HEK293 (cell line): ENCODE results near the gene CBR4.

Experiments used
- CTCF ChIA-PET: fragments of 350-600 bp; formaldehyde crosslinking; extraction: SDS; loops from one replicate; lab custom pipeline; 2021; ENCODE audit warnings: antibody characterized with exemption; lab: Yijun Ruan, JAX
- POLR2A ChIA-PET: fragments of 300-600 bp; formaldehyde crosslinking; extraction: SDS; loops from one replicate; lab custom pipeline; 2020; ENCODE audit warnings: antibody characterized with exemption, inconsistent platforms; lab: Yijun Ruan, JAX
- H3K27ac ChIP-seq: fragments of 200-500 bp; sonication (Bioruptor generic); 2 replicates; pipeline ENCODE4 v1.5.1; 2014; ENCODE audit warnings: low read depth, low read length, control low read depth, inconsistent platforms; ENCODE audit errors: extremely low read depth
- H3K36me3 ChIP-seq, 2 experiments: fragments of 200-500 bp in 1 of 2; sonication (Bioruptor generic) in 1 of 2; 1 replicate in 1 of 2; 2 replicates in 1 of 2; pipeline ENCODE4 v1.5.1; 2014 to 2017; ENCODE audit warnings: inconsistent platforms in 2 of 2, low read length in 2 of 2; ENCODE audit not compliant: control insufficient read depth in 2 of 2, insufficient read depth in 1 of 2
- H3K4me1 ChIP-seq: fragments of 200-500 bp; sonication (Bioruptor generic); 2 replicates; pipeline ENCODE4 v1.5.1; 2014; ENCODE audit warnings: mild to moderate bottlenecking, low read length, inconsistent platforms; ENCODE audit not compliant: control insufficient read depth, insufficient read depth
- H3K4me3 ChIP-seq: 2 replicates; pipeline ENCODE4 v1.5.1; 2011; ENCODE audit warnings: low read depth, mild to moderate bottlenecking, control low read depth, low read length, moderate library complexity
- H3K9me3 ChIP-seq: fragments of 200-500 bp; sonication (Bioruptor generic); 2 replicates; pipeline ENCODE4 v1.5.1; 2014; ENCODE audit warnings: low read depth, low read length, inconsistent platforms; ENCODE audit not compliant: control insufficient read depth, insufficient read depth
- EGR2 ChIP-seq: fragments of 450-650 bp; formaldehyde crosslinking; IDR thresholded peaks from 2 replicates; pipeline ENCODE4 v1.5.1; 2016; ENCODE audit warnings: low read depth, missing biosample characterization, missing genetic modification characterization
- OVOL3 ChIP-seq: fragments of 450-650 bp; formaldehyde crosslinking; IDR thresholded peaks from 2 replicates; pipeline ENCODE4 v1.5.1; 2016; ENCODE audit warnings: missing biosample characterization, missing genetic modification characterization
- SP3 ChIP-seq: fragments of 450-650 bp; formaldehyde crosslinking; IDR thresholded peaks from 2 replicates; pipeline ENCODE4 v1.5.1; 2016; ENCODE audit warnings: missing biosample characterization, missing genetic modification characterization
- TCF7L2 ChIP-seq: IDR thresholded peaks from 2 replicates; pipeline ENCODE4 v1.6.1; 2011; ENCODE audit warnings: low read depth, mild to moderate bottlenecking, inconsistent platforms, low read length, moderate library complexity, borderline replicate concordance
- ZEB2 ChIP-seq: fragments of 450-650 bp; formaldehyde crosslinking; IDR thresholded peaks from 2 replicates; pipeline ENCODE4 v1.5.1; 2016; ENCODE audit warnings: missing biosample characterization, missing genetic modification characterization
- ZNF16 ChIP-seq: fragments of 450-650 bp; formaldehyde crosslinking; IDR thresholded peaks from 2 replicates; pipeline ENCODE4 v1.5.1; 2016; ENCODE audit warnings: low read depth, missing biosample characterization, missing genetic modification characterization
- ZNF266 ChIP-seq: fragments of 450-650 bp; formaldehyde crosslinking; IDR thresholded peaks from 2 replicates; pipeline ENCODE4 v1.5.1; 2016; ENCODE audit warnings: missing biosample characterization, missing genetic modification characterization, low read depth
- ZNF394 ChIP-seq: fragments of 450-650 bp; formaldehyde crosslinking; IDR thresholded peaks from 2 replicates; pipeline ENCODE4 v1.5.1; 2016; ENCODE audit warnings: missing biosample characterization, missing genetic modification characterization, mild to moderate bottlenecking, moderate library complexity, borderline replicate concordance
- ZNF404 ChIP-seq: fragments of 450-650 bp; formaldehyde crosslinking; IDR thresholded peaks from 2 replicates; pipeline ENCODE4 v1.5.1; 2017; ENCODE audit warnings: missing biosample characterization, missing genetic modification characterization
- ZNF521 ChIP-seq: fragments of 450-650 bp; formaldehyde crosslinking; IDR thresholded peaks from 2 replicates; pipeline ENCODE4 v1.5.1; 2017; ENCODE audit warnings: missing biosample characterization, mild to moderate bottlenecking, missing genetic modification characterization
- ZNF549 ChIP-seq: fragments of 450-650 bp; IDR thresholded peaks from 2 replicates; pipeline ENCODE4 v1.5.1; 2018; ENCODE audit warnings: missing biosample characterization, missing genetic modification characterization, mild to moderate bottlenecking, inconsistent platforms, moderate library complexity
- ZNF626 ChIP-seq: fragments of 450-650 bp; sonication (Bioruptor Pico); formaldehyde crosslinking; IDR thresholded peaks from 2 replicates; pipeline ENCODE4 v1.5.1; 2018; ENCODE audit warnings: missing biosample characterization, missing genetic modification characterization, inconsistent platforms
- ZNF777 ChIP-seq: fragments of 450-650 bp; formaldehyde crosslinking; IDR thresholded peaks from 2 replicates; pipeline ENCODE4 v1.5.1; 2017; ENCODE audit warnings: missing biosample characterization, missing genetic modification characterization, borderline replicate concordance
- ZNF792 ChIP-seq: fragments of 450-650 bp; formaldehyde crosslinking; IDR thresholded peaks from 2 replicates; pipeline ENCODE4 v1.5.1; 2016; ENCODE audit warnings: missing biosample characterization, missing genetic modification characterization
- ZSCAN30 ChIP-seq: fragments of 450-650 bp; IDR thresholded peaks from 2 replicates; pipeline ENCODE4 v1.5.1; 2018; ENCODE audit warnings: missing biosample characterization, mild to moderate bottlenecking, missing genetic modification characterization, moderate library complexity
- TF ChIP-seq, protein P1 (sequence below): fragments of 450-650 bp; formaldehyde crosslinking; IDR thresholded peaks from 2 replicates; pipeline ENCODE4 v1.5.1; 2017; ENCODE audit warnings: missing biosample characterization, missing genetic modification characterization
- TF ChIP-seq, protein P2 (sequence below): fragments of 450-650 bp; formaldehyde crosslinking; IDR thresholded peaks from 2 replicates; pipeline ENCODE4 v1.5.1; 2016; ENCODE audit warnings: missing biosample characterization, missing genetic modification characterization
- TF ChIP-seq, protein P3 (sequence below): fragments of 450-650 bp; formaldehyde crosslinking; IDR thresholded peaks from 2 replicates; pipeline ENCODE4 v1.5.1; 2016; ENCODE audit warnings: missing biosample characterization, missing genetic modification characterization, borderline replicate concordance

CBR4 gene

DNA sequence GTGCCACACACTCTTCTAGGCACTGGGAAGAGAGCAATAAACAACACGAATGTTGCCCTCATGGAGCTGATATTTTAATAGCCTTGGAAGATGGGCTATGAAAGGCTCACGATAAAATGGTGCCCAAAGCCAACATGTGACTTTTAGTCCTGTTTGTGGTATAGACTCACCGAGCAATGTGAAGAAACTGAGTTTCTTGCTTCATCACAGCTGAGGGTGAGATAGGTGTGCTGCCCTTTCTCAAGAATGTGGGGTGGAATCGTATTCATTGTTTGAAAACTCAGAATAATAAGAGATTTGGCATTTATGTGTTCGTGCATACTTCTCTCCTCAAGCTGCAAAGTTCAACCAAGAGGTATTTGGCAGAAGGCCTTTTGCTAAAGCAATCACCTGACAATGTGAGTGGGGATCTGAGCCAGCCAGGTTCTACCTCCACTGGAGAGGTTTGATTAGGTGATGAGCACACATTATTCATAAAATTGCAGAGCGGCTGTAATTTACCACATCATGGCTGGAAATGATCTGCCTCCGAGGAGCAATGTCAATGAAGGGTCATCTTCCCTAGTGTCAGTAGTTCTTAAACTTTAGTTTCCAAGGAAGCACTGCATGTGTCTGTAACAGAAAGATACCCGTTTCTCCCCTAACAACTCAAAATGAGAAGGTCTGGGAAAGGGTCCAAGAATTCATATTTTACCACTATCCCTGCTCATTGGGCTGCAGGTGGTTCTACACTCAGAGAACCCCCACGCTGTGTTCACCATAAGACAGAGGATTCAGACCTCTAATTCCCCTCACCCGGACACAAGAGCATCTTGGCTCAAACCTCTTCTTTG, 41.9 kb upstream of the CBR4 start:
- no peak for TF ChIP-seq ZNF521 (tag by site-specific recombination)
- H3K27ac ChIP-seq, result no peak overlapping the region
- H3K4me1 ChIP-seq, result no peaks in the 10 kb centered on the region
- ChIA-PET CTCF (no interaction called here), POLR2A (no interaction called here)
- no peaks in the 10 kb centered on the region for H3K9me3 ChIP-seq
- H3K4me3 ChIP-seq, result no peak overlapping the region
- no peaks in the 10 kb centered on the region for H3K36me3 ChIP-seq

DNA sequence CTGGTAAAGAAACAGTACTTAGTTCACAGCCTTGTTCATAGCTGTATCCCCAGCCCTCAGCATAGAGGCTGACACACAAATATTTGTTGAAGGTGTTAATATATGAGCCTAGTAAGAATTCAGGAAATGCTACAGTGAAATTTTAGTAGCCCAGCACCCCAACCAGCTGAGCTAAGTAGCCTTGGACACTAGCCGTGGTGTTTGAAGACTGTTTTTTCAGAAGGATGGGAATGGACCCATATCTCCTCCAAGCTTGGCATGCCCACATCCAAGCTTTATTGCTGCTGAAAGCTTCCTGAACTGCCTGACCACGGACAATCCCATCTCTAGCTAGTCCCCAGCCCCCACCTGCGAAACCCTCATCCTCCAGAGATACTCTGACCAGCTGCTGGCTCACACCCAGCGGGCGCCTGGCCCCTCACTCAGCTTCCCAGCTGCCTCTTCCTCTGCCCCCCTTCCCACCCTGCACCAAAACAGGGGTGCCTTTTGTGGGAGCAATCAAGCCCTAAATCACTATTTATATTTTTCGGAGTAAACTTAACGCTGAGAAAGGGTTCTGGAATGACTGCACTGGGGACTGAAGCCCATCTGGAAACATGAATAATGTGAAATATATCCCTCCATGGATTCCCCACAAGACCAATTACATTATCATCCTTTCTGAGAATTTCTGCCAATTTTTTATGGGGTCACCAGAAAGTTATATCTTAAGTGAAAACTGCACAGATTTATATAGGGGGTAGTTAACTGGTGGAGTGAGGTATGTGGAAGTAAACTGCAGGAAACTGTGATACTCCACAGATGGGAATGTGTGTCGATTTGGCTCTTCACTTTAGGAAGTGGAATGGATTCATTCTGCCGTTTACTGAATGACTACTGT, 41.1 kb upstream of the CBR4 start:
- ChIA-PET POLR2A (no interaction called here), CTCF (no interaction called here)
- no peak for TF ChIP-seq ZNF394

DNA sequence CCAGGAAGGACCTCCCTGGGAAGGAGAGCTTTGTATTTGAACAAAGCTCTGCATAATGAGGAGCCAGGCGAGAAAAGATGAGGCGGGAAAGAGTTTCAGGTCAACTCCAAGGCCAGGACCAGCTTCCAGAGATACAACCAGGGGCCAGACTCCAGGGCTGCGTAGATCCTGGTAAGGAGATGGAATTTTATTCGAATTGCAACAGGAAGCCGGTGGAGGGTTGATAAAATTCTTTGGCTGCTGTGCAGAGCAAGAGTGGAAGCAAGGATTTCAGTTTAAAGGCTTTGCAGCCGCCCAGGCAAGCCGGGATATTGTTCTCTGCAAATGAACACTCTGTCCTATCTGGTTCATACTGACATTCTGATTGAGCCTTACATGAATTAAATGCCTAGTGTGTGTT, 40.2 kb upstream of the CBR4 start:
- Histone ChIP-seq H3K36me3 (no peaks in the 10 kb centered on the region), H3K27ac (no peak overlapping the region), H3K4me3 (no peak overlapping the region), H3K4me1 (no peaks in the 10 kb centered on the region), H3K9me3 (no peaks in the 10 kb centered on the region)
- TF ChIP-seq, protein P1, sequence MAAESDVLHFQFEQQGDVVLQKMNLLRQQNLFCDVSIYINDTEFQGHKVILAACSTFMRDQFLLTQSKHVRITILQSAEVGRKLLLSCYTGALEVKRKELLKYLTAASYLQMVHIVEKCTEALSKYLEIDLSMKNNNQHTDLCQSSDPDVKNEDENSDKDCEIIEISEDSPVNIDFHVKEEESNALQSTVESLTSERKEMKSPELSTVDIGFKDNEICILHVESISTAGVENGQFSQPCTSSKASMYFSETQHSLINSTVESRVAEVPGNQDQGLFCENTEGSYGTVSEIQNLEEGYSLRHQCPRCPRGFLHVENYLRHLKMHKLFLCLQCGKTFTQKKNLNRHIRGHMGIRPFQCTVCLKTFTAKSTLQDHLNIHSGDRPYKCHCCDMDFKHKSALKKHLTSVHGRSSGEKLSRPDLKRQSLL (tag by site-specific recombination), result no peak
- TF ChIP-seq SP3 (tag by site-specific recombination), result no peak
- TF ChIP-seq ZNF16, result no peak
- CTCF ChIA-PET, result no interaction called here
- POLR2A ChIA-PET, result no interaction called here

More for the DNA sequence above, 41.1 kb upstream of the CBR4 start:
- H3K4me3 ChIP-seq, result no peak overlapping the region
- no peaks in the 10 kb centered on the region for H3K9me3 ChIP-seq
- H3K36me3 ChIP-seq, result no peaks in the 10 kb centered on the region
- H3K27ac ChIP-seq, result no peak overlapping the region
- H3K4me1 ChIP-seq, result no peaks in the 10 kb centered on the region

DNA sequence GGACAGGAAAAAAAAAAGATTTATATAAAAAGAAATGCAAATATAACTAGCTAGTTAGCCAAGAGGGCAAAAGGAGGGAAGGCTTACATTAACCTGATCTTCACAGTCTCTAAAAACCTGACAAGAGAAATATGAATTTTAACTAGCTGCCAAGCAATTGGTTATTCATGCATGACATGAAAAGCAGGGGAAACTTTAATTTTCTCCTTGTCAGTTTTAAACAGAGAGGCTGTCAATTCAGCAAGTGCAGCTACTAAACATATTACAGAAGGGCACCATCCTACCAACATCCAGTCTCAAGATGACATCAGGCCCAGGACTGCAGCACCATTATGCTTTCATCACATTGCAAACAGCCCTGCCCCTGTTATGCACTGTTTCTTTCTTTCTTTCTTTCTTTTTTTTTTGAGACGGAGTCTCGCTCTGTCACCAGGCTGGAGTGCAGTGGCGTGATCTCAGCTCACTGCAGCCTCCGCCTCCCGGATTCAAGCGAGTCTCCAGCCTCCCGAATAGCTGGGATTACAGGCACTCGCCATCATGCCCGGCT, 38.9 kb upstream of the CBR4 start:
- Histone ChIP-seq H3K36me3 (no peaks in the 10 kb centered on the region), H3K9me3 (no peaks in the 10 kb centered on the region), H3K4me3 (no peak overlapping the region), H3K27ac (no peak overlapping the region), H3K4me1 (no peaks in the 10 kb centered on the region)
- TF ChIP-seq TCF7L2 (no peak), OVOL3 (tag by site-specific recombination) (no peak), ZNF266 (tag by site-specific recombination) (no peak), ZNF404 (tag by site-specific recombination) (no peak), ZNF626 (no peak), EGR2 (tag by site-specific recombination) (no peak), ZEB2 (no peak), ZNF777 (no peak), ZSCAN30 (tag by site-specific recombination) (no peak), ZNF792 (tag by site-specific recombination) (no peak), ZNF549 (tag by site-specific recombination) (no peak)
- TF ChIP-seq, protein P2, sequence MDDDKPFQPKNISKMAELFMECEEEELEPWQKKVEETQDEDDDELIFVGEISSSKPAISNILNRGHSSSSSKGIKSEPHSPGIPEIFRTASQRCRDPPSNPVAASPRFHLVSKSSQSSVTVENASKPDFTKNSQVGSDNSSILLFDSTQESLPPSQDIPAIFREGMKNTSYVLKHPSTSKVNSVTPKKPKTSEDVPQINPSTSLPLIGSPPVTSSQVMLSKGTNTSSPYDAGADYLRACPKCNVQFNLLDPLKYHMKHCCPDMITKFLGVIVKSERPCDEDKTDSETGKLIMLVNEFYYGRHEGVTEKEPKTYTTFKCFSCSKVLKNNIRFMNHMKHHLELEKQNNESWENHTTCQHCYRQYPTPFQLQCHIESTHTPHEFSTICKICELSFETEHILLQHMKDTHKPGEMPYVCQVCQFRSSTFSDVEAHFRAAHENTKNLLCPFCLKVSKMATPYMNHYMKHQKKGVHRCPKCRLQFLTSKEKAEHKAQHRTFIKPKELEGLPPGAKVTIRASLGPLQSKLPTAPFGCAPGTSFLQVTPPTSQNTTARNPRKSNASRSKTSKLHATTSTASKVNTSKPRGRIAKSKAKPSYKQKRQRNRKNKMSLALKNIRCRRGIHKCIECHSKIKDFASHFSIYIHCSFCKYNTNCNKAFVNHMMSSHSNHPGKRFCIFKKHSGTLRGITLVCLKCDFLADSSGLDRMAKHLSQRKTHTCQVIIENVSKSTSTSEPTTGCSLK (tag by site-specific recombination), result no peak
- TF ChIP-seq, protein P3, sequence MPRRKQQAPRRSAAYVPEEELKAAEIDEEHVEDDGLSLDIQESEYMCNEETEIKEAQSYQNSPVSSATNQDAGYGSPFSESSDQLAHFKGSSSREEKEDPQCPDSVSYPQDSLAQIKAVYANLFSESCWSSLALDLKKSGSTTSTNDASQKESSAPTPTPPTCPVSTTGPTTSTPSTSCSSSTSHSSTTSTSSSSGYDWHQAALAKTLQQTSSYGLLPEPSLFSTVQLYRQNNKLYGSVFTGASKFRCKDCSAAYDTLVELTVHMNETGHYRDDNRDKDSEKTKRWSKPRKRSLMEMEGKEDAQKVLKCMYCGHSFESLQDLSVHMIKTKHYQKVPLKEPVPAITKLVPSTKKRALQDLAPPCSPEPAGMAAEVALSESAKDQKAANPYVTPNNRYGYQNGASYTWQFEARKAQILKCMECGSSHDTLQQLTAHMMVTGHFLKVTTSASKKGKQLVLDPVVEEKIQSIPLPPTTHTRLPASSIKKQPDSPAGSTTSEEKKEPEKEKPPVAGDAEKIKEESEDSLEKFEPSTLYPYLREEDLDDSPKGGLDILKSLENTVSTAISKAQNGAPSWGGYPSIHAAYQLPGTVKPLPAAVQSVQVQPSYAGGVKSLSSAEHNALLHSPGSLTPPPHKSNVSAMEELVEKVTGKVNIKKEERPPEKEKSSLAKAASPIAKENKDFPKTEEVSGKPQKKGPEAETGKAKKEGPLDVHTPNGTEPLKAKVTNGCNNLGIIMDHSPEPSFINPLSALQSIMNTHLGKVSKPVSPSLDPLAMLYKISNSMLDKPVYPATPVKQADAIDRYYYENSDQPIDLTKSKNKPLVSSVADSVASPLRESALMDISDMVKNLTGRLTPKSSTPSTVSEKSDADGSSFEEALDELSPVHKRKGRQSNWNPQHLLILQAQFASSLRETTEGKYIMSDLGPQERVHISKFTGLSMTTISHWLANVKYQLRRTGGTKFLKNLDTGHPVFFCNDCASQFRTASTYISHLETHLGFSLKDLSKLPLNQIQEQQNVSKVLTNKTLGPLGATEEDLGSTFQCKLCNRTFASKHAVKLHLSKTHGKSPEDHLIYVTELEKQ (tag by site-specific recombination), result no peak
- ChIA-PET POLR2A (no interaction called here), CTCF (interaction anchor here (0.6 kb wide), 1 partner anchor 866 kb away, joined by 3 read pairs; no protein-coding TSS in a partner anchor)
